Activated CD8-positive, alpha-beta memory T cell treated with anti-CD3 and anti-CD28 coated beads for 48 hours (primary cell): ENCODE data around the gene BTF3L4.
"Not testable (repeated sequence)": the region's sequence is repeated elsewhere in the genome, so short reads cannot be mapped to it uniquely, and the experiment has no call there.

Experiments used
- DNase-seq, 3 experiments: peaks; one replicate each; pipeline ENCODE4 v3.0.0-alpha.2; 2020; ENCODE audit warnings: low read depth in 2 of 3, low spot score in 2 of 3

The BTF3L4 gene

DNA sequence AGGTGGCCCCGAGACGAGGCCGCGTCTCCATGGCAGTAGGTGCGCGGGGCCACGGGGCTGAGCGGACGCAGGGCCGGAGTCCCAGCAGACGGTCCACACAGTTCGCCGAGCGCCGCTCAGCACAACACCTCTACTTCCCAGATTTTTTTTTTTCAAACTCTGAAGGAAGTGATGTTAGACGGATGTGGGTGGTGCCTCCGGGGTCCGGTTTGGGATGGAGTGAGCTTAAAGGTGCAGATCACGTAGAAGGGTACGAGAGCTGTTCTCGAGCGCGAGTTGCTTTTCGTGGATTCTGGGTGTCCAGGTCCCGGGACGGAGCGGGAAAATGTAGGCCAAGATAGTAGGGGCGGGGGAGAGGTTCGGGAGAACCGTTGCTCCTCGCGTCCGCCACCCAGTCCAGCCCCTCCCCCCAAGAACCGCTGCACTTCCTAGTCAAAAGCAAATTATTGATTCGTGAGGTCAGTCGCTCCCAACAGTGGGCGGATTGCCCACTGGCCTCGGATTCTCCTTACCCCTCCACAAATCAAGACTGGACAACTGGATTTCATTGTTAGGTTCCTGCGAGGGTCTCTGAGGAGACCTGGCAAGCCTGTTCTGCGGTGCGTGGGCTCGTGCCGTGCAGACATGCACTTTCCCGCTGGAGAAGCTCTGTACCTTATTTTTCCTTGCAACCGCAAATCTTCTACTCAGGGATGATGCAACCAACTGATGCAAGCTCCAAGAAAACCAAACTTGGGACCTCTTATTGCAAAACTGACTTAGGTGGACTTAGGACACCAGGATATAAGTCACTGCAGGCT lies 829 bp upstream of the BTF3L4 start, which contains the start of gene TXNDC12:
Gene TXNDC12, minus strand, starts transcription at position 126 of the 800 bp plus-strand sequence. Its CDS starts 95 bp downstream, at position 31.
- peak; percentile 30 to 43 (median 38) for DNase-seq

DNA sequence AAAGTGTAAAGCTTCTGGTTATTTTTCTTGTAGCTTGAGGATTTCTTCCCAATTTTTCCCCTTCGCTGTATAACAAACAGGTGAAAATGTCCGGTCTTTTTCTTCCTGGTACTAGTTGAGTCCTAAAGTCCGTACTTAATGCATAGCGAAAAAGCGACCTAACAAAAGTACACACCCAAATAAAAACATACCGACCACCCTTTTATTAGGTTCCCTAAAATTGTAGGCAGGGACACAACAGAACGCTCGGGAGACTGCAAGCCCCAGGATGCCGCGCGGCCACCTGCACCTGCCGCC lies 281 bp upstream of the BTF3L4 start:
- no peak for DNase-seq

DNA sequence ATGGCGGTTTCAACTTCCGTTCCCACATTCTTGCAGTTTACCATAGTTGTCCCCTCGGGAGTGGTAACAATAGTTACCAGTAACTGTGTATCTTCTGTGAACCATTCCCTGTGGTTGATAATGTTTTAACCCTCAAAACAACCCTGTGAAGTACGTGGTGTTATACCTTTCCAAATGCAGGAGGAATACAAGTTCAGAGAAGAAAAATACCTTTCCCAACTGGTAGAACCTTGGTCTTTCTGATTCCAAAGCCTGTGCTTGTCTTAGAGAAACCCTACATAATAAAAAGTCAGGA lies 789 bp downstream of the BTF3L4 start:
- no peak for DNase-seq

DNA sequence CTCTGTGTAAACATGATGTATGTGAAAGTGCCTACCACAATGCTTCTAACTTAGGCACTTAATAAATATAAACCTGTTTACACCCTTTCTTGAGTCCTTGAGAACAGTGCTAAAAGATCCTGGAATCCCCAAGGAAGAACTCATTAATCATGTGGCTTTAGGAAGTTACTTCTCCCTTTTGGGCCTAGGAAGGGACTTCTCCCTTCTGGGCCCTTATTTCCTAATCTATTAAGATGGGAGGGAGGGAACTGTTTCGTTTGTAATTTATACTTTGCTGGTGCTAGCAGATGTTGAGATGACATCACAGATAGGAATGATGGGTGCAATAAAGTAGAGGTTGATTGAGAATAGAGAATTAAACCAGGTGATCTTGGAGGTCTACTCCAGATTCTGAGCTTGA lies 1.2 kb downstream of the BTF3L4 start:
- DNase-seq, result no peak

DNA sequence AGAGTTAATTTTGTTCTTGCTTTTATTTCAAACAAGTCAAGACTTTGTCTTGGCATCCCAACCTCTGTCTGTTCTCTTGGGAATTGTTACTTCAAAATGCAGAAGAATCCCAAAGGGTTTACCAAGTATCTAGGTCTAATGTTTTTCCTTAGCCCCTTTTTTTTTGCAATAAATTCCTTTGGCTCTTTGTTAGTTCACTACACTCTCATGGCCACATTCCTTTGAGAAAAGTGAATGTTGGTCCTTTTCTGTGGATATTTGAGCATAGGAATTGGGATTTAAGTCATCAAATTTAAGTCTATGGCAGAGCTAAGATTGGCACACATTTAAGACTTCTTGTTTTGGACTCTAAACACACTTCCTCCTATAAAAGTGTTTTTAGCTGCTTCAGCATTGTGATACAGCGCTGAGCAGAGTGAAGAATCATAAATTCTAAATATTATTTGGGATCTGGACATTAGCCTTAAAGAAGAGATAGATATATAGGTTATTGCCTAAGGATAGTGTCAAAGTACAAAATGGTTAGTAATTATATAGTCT lies 1.9 kb downstream of the BTF3L4 start:
- DNase-seq, result no peak

DNA sequence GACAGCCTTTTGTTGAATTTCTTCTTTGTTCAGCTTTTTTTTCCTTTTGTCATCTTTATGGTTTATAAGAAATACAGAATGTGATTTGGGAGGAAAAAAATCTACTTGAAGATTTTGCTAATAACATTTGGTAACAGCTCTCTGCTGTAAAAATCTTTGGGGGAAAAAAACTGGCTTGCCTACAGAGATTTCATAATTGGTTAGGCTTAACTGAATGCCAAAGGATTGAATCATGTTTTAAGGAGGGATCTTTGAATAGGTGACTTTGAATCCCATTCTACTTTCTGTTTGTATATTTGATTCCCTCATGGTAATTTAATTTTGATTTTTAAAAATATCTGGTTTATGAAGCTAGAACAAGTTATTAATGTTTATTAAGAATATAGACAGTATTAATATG lies 3.2 kb downstream of the BTF3L4 start:
- no peak for DNase-seq

DNA sequence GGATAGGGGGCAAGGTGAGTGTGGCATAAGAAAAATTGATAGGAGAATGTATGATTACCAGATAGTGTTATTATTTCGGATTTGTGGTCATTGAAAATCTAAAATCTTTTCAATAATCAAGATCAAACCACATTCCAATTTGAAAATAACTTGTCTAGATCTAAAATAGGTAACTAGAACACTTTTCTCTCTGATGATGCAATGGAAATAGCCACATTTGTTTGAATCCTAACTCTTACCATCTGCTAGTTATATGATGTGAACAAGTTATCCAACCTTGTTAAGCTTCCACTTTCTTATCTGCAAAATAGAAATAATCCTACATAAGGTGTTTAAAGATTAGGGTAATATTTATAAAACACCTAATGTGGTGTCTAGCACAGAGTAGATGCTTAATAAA lies 3.8 kb downstream of the BTF3L4 start:
- DNase-seq, result no peak

DNA sequence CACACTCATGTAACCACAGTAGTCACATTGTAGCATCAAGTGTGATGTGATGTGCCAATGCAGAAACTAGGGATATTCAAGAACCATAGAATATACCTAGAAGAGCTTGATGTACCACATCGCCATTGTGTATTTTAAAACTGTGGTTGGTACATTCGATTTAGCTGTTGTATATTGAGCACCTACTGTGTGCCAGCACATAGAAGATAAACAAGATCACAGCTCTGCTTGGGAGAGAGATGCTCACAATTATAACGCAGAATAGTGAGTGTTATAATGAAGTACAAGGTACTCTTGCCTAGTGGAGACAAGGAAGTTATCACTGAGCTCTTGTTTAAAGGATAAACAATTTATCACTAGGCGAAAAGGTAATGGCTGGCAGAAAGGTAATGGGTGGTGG lies 4.7 kb downstream of the BTF3L4 start:
- no peak for DNase-seq

DNA sequence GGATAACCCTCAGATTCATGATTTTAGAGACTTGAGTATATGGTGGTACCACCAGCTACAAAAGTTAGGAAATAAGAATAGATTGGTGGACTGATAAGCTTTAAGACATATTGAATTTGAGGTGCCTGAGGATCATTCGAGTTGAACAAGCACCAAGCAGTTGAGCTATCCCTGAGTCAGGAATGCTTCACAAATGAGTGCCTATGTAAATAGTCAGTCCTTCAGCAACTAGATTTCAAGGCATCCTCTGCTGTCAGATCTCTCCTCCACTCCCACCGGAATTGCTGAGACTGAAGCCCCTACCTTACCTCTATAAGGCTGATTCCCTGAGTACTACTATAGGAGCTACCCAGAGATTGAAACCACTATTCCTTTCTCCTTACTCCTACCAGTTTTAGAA lies 7.1 kb downstream of the BTF3L4 start:
- no peak for DNase-seq

DNA sequence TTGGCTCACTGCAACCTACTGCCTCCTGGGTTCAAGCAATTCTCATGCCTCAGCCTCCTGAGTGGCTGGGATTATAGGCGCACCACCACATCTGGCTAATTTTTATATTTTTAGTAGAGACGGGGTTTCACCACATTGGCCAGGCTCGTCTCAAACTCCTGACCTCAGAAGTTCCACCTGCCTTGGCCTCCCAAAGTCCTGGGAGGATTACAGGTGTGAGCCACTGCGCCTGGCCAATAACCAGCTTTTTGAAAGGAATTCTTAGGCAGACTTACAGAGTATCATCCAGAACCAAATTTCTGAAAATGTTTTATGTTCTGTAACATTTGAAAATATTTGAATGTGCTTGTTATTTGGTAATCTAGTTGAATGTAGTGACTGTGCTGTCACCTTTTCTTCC lies 14.6 kb downstream of the BTF3L4 start:
- no peak for DNase-seq

DNA sequence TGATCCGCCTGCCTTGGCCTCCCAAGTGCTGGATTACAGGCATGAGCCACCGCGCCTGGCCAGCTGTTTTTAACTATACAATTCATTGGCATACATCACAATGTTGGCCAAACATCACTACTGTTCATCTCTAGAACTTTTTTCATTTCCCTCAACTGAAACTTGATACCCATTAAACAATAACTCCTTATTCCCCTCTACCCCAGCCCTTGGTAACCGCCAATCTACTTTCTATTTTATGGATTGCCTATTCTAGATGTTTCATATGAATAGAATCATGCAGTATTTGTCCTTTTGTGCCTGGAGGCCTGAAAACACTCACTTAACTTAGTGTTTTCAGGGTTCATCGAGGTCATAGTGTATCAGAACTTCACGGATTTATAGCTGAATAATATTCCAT lies 16.2 kb downstream of the BTF3L4 start:
- DNase-seq, result no peak

DNA sequence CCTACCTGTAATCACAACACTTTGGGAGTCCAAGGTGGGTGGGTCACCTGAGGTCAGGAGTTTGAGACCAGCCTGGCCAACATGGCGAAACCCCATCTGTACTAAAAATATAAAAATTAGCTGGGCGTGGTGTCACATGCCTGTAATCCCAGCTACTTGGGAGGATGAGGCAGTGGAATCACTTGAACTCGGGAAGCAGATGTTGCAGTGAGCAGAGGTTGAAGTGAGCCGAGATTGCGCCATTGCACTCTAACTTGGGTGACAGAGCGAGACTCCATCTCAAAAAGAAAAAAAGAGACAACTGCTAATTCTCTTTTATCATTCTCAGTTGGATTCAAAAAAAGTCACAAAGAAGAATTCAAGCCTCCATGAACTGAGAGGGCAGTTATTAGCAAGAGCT lies 21.2 kb downstream of the BTF3L4 start:
- not testable (repeated sequence) for DNase-seq

DNA sequence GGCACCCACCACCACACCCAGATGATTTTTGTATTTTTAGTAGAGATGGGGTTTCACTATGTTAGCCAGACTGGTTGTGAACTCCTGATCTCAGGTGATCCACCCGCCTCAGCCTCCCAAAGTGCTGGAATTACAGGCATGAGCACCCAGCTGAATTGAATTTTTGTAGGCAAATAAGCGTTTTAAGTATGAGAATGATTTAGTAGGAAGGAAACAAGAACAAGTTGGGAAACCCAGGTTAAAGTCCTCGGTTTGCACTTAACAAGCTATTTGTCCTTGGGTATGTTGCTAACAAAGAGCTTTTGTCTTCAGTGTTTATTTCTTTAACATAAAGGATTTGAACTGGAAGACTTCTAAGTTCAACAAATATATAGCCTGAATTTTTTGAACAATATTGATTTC lies 23.9 kb downstream of the BTF3L4 start:
- no peak for DNase-seq

DNA sequence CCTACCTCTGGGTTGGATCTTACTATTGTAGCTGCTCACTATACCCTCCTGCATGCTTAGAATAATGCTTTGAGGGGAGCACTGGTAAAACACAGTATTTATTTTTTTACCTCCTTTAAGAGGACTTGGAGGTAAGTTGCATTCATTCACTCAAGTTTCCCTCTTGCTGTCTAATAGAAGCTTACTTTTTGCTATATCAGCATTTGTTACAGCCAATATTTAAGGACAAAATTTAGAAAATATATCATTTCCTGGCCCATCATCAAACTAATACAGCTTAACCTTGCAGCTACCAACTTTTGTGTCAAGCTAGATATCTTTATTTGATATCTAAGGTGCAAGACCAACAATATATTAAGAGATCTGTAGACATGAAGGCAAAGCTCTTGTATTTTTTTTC lies 31.8 kb downstream of the BTF3L4 start:
- DNase-seq, result not testable (repeated sequence)

DNA sequence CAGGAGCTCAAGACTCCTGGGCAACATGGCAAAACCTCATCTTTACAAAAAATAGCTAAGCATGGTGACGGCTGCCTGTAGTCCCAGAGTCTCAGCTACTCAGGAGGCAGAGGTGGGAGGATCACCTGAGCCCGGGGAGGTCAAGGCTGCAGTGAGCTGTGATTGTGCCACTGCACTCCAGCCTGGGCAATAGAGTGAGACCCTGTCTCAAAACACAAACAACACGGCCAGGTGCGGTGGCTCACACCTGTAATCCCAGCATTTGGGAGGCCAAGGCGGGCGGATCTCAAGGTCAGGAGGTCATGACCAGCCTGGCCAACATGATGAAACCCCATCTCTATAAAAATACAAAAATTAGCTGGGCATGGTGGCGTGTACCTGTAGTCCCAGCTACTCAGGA lies 38.2 kb downstream of the BTF3L4 start:
- DNase-seq, result not testable (repeated sequence)

DNA sequence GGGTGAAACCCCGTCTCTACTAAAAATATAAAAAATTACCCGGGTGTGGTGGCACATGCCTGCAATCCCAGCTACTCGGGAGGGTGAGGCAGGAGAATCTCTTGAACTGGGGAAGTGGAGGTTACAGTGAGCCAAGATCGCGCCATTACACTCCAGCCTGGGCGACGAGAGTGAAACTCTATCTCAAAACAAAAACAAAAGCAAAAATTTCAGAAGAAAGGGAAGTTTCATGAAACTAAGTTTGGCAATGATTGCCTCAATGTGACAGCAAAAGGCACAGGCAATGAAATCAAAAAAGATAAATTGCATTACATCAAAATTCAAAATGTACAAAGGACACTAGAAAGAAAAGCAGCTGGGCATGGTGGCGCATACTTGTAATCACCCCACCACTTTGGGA lies 40.1 kb downstream of the BTF3L4 start:
- DNase-seq, result no peak

DNA sequence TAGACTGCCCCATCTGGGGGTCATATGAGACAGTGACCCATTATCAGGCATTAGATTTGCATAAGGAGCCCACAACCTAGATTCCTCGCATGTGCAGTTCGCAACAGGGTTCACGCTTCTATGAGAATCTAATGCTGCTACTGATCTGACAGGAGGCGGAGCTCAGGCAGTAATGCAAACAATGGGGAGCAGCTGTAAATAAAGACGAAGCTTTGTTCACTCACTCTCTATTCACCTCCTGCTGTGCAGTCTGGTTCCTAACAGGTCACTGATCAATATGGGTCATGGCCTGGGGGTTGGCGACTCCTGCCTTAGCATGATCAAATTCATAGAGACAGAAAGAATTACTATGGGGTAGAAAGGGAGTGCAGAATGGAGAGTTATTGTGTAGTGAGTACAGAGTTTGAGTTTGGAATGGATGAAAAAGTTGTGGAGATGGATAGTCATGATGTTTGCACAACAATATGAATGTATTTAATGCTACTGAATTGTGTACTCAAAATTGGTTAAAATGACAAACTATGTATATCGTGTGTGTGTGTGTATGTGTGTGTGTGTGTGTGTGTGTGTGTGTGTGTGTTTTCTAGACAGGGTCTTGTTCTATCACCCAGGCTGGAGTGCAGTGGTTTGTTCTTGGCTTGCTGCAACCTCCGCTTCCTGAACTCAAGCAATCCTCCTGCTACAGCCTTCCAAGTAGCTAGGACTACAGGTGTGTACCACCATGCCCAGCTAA lies 42.2 kb downstream of the BTF3L4 start:
- DNase-seq, result no peak

DNA sequence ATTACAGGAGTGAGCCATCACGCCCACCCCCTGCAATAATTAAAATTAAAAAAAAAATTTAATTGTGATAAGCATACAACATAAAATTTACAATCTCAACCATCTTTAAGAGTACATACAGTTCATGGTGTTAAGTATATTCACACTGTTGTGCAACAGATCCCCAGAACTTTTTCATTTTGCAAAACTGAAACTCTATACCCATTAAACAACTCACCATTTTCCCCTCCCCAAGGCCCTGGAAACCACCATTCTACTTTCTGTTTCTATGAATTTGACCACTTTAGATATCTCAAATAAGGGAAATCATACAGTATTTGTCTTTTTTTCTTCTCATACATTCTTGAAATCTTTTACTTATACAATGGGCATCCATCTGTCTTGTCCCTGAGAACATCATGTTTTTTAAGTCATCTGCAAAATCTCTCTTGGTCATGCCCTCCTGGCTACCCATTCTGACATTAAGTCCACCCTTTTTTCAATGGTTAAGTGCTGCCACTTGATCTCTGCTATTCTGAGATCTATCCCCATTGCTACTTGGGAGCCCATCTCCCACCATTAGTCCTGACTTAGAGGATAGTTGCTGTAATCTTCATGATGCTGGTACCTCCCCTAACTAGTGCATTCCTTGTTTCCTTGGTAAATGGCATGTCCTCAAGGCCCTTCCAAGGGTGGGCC lies 46.4 kb downstream of the BTF3L4 start:
- DNase-seq, result no peak

DNA sequence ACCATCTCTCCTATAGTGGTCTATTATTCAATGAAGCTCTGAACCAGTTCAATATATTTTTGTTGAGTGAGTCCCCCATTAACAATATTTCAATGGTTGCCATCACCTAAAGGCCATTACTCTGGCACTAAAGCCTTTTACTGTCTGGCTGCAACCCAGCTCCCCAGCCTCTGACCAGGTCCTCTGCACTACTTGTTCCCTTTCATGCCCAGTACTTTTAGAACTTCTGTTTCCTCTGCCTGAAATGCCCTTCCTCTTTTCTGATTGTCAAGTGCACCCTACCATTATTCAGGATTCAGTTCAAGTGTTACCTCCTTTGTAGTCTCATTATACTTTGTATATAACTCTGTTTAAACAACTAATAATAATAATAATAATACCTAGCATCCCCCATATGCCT lies 55.4 kb downstream of the BTF3L4 start:
- DNase-seq, result no peak

DNA sequence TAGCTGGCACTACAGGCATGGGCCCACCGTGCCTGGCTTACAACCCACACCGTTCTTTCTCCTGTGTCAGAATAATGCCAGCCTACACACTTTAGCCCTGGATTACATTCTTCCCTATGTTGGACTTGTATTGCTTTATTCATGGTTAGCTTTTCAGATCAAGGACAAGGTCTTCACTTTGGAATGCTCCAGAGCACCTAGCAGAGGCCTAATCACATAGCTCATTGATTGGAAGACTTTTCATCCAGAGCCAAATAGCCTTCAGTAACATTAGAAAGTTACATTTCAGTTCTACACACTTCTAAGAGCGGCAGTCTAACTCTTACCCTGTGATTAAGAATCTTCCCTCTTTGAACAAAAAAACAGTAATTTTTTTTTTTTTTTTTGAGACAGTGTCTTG lies 56.4 kb downstream of the BTF3L4 start:
- no peak for DNase-seq

DNA sequence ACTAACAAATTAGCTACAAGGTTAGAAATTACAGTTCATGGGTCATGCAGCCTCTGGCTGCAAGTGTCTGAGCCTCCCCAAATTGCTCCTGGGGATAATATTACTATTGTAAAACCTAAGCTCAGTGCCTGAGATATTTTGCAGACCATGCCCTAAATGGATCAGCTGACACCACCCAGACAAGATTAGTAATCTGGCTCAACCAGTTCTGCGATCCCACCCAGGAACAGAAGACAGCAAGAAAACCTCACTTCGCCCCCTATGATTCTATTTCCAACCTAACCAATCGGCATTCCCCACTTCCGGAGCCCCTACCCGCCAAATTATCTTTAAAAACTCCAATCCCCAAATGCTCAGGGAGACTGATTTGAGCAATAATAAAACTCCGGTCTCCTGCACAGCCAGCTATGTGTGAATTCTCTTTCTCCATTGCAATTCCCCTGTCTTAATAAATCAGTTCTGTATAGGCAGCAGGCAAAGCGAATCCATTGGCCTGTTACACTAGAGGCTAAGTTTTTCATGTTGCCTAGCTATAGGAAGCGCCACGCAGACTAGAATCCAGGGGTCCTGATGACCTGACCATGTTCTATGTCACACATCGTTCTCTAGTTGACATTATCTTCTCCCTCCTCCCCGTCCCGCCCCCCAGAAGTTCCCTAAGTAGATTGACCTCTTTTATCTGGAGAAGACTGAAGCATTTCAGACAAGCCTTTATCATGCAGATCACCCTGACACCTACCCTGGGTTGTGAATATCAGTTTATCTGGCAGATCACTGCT lies 63.4 kb downstream of the BTF3L4 start:
- DNase-seq, result no peak
